ENCODE data around the gene PCDHGA10.
"Not testable (repeated sequence)": the region's sequence is repeated elsewhere in the genome, so short reads cannot be mapped to it uniquely, and the experiment has no call there.

The PCDHGA10 gene

DNA sequence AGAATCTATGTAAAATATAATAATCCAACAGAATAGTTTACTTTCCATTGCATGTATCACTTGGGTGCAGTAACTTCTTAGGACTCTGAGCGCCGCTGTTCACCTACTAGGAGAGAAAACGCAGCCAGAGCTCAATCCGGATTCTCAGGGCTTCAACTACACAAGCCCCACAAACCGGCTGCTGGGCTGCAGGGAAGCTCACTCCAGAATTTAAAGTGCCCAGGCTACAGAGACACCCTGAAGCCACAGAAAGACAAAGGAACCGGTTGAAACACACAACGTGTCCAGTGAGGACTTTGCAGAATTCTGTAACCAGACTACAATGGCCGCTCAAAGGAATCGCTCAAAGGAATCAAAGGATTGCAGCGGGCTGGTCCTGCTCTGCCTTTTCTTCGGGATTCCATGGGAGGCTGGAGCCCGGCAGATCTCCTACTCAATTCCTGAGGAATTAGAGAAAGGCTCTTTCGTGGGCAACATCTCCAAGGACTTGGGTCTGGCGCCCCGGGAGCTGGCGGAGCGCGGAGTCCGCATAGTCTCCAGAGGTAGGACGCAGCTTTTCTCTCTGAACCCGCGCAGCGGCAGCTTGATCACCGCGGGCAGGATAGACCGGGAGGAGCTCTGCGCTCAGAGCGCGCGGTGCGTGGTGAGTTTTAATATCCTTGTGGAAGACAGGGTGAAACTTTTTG is at the start of gene PCDHGA10:
Gene PCDHGA10 (plus strand): TSS at position 134 of the 686 bp plus-strand sequence. CDS start 189 bp downstream, at position 323.
- DNase-seq (ENCODE audit: low read depth in 2 of 2): no peak

DNA sequence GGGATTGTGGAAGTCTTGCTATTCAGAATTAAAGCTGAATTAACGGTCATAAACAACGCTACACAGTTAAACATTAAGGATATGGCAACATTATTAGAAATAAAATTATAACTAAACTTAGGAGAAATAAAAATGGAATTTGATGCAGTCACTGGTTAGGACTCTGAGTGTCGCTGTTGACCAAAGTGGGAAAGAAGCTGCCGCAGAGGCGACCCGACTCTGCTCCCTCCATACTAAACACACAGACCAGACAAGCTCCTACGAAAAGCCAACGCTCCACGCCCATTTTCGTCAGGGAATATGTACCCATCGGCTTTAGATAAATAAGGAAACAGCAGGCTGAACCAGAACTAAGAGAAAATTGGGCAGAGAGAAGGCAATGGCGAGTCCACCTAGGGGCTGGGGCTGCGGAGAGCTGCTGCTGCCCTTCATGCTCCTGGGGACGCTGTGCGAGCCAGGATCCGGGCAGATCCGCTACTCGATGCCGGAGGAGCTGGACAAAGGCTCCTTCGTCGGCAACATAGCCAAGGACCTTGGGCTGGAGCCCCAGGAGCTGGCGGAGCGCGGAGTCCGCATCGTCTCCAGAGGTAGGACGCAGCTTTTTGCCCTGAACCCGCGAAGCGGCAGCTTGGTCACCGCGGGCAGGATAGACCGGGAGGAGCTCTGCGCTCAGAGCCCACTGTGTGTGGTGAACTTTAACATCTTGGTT is 48.7 kb upstream of the PCDHGA10 start, which contains the start of gene PCDHGA5:
Gene PCDHGA5 (plus strand): TSS at position 211 of the 709 bp plus-strand sequence. CDS start 169 bp downstream, at position 380.
- DNase-seq (ENCODE audit: low read depth in 2 of 2): no peak

DNA sequence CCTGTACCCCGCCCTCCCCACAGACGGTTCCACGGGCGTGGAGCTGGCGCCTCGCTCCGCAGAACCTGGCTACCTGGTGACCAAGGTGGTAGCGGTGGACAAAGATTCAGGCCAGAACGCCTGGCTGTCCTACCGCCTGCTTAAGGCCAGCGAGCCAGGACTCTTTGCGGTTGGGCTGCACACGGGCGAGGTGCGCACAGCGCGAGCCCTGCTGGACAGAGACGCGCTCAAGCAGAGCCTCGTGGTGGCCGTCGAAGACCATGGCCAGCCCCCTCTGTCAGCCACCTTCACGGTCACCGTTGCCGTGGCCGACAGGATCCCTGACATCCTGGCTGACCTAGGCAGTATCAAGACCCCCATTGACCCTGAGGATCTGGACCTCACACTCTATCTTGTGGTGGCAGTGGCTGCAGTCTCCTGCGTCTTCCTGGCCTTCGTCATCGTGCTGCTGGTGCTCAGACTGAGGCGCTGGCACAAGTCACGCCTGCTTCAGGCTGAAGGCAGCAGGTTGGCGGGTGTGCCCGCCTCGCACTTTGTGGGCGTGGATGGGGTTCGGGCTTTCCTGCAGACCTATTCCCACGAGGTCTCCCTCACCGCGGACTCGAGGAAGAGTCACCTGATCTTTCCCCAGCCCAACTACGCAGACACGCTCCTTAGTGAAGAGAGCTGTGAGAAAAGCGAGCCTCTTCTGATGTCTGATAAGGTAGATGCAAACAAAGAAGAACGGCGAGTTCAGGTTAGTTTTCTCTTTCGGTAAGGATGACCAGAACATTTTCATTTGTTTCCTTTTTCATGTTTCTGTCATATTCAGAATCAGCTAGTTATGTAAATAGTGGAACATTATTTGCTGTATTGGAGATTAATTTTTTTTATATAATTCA is 46.5 kb upstream of the PCDHGA10 start:
- no peak for DNase-seq (ENCODE audit: low read depth in 2 of 2)

DNA sequence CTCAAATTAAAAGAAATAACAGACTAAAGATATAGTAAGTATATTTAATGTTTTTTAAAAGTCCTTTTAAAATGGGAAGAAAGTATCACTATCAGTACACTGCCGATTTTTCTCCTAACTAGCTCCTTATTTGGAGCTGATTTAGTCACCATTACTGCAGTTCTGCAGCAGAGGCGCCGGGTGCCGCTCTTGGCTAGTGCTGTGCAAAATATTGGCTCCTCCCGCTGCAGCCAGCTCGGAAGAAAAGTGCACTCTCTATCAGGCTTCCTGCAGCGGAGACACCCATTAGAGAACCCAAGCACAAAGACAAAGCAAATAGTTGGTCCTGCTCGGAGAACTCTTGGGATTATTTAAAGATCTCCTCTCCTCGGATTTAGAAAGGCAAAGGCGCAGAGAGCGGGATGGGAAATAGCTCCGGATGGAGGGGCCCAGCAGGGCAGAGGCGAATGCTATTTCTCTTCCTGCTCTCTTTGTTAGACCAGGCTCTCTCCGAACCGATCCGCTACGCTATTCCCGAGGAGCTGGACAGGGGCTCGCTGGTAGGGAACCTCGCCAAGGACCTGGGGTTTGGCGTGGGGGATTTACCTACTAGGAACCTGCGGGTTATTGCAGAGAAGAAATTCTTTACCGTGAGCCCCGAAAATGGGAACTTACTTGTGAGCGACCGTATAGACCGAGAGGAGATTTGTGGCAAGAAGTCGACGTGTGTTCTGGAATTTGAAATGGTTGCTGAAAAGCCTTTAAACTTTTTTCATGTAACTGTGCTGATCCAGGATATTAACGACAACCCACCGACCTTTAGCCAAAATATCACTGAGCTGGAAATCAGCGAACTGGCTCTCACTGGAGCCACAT is 42.6 kb upstream of the PCDHGA10 start, which contains the start of gene PCDHGB3:
Gene PCDHGB3 (plus strand): TSS at position 249 of the 855 bp plus-strand sequence. CDS start 153 bp downstream, at position 402.
- no peak for DNase-seq (ENCODE audit: low read depth in 2 of 2)

DNA sequence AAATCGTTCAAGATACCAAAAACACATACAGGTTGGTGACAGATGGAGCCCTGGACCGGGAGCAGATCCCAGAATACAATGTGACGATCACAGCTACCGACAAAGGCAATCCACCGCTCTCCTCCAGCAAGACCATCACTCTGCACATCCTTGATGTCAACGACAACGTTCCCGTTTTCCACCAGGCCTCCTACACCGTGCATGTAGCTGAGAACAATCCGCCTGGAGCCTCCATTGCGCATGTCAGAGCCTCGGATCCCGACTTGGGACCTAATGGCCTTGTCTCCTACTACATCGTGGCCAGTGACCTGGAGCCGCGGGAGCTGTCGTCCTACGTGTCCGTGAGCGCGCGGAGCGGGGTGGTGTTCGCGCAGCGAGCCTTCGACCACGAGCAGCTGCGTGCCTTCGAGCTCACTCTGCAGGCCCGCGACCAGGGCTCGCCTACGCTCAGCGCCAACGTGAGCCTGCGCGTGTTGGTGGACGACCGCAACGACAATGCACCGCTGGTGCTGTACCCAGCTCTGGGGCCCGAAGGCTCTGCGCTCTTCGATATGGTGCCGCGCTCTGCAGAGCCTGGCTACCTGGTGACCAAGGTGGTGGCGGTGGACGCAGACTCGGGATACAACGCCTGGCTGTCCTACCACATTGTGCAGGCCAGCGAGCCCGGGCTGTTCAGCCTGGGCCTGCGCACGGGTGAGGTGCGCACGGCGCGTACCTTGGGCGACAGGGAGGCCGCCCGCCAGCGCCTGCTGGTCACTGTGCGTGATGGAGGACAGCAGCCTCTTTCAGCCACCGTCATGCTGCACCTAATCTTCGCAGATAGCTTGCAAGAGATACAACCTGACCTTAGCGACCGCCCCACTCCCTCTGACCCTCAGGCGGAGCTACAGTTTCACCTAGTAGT is 41.0 kb upstream of the PCDHGA10 start:
- DNase-seq (ENCODE audit: low read depth in 2 of 2): no peak

DNA sequence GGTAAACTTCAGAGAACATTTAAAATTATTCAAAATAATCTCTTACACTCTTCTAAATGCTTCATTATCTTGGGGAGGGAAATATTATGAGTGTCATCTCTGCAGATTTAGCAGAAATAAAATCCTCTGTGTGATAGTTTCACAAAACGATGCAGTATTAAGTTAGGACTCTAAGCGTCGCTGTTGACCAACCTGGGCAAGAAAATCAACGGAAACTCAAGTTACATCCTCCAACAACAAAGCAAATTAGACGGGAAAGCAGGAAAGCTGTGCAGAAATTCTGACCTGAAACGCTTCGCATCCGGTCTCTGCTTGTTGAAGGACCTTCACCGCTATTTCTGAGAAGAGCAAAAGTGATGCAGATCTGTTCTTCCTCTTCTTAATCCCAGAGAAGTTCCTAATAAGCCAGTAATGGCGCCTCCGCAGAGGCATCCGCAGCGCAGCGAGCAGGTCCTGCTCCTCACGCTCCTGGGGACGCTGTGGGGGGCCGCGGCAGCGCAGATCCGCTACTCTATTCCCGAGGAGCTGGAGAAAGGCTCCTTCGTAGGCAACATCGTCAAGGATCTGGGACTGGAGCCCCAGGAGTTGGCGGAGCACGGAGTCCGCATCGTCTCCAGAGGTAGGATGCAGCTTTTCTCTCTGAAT is 39.0 kb upstream of the PCDHGA10 start, which contains the start of gene PCDHGA6:
Gene PCDHGA6 (plus strand): TSS at position 219 of the 645 bp plus-strand sequence. CDS start 193 bp downstream, at position 412.
- DNase-seq (ENCODE audit: low read depth in 2 of 2): no peak

DNA sequence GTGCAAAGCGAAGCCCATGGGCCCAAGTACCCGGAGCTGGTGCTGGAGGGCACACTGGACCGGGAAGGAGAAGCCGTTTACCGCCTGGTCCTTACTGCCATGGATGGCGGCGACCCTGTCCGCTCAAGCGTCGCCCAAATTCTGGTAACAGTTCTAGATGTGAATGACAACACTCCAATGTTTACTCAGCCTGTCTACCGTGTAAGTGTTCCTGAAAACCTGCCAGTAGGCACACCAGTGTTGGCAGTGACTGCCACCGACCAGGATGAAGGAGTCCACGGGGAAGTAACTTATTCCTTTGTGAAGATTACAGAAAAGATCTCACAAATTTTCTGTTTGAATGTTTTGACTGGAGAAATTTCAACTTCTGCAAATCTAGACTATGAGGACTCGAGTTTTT is 38.2 kb upstream of the PCDHGA10 start:
- no peak for DNase-seq (ENCODE audit: low read depth in 2 of 2)

DNA sequence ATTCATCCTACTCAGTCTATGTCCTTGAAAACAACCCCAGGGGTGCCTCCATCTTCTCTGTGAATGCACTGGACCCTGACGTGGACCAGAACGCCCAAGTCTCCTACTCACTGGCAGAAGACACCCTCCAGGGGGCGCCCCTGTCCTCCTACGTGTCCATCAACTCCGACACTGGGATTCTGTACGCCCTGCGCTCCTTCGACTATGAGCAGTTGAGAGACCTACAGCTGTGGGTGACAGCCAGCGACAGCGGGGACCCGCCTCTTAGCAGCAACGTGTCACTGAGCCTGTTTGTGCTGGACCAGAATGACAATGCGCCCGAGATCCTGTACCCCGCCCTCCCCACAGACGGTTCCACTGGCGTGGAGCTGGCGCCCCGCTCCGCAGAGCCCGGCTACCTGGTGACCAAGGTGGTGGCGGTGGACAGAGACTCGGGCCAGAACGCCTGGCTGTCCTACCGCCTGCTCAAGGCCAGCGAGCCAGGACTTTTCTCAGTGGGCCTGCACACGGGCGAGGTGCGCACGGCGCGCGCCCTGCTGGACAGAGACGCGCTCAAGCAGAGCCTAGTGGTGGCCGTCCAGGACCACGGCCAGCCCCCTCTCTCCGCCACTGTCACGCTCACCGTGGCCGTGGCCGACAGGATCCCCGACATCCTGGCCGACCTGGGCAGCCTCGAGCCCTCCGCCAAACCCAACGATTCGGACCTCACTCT is 37.2 kb upstream of the PCDHGA10 start:
- not testable (repeated sequence) for DNase-seq (ENCODE audit: low read depth in 2 of 2)

DNA sequence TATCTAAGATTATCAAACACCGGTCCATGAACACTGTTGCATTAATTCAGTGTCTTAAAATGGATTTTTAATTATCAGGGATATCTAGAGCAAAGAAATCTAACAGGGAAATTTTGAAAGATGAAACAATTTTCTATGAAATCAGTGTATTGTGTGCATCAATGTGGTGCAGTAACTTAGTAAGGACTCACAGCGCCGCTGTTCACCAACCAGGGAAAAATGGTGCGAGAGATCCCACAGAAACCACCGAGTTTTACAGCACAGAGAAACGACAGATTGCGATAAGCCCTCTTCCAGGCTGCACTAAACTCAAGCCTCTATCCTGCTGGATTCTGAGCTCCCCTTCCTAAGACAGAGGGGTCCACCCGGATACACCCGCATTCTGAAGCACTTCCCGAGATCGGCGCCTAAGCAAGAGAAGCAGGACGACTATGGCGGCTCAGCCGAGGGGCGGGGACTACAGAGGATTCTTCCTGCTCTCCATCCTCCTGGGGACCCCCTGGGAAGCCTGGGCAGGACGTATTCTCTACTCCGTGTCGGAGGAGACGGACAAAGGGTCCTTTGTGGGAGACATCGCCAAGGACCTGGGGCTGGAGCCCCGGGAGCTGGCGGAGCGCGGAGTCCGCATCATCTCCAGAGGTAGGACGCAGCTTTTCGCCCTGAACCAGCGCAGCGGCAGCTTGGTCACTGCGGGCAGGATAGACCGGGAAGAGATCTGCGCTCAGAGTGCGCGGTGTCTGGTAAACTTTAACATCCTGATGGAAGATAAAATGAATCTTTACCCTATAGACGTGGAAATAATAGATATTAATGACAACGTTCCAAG is 30.1 kb upstream of the PCDHGA10 start, which contains the start of gene PCDHGA7:
Gene PCDHGA7 (plus strand): TSS at position 274 of the 826 bp plus-strand sequence. CDS start 158 bp downstream, at position 432.
- DNase-seq (ENCODE audit: low read depth in 2 of 2): no peak

DNA sequence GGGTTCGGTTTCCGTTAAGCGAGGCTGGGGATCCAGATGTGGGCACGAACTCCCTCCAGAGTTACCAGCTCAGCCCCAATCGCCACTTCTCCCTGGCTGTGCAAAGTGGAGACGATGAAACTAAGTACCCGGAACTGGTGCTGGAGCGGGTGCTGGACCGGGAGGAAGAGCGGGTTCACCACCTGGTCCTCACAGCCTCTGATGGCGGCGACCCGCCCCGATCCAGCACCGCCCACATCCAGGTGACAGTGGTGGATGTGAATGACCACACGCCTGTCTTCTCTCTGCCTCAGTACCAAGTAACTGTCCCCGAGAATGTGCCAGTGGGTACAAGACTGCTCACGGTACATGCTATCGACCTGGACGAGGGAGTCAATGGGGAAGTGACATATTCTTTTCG is 29.4 kb upstream of the PCDHGA10 start:
- no peak for DNase-seq (ENCODE audit: low read depth in 2 of 2)

DNA sequence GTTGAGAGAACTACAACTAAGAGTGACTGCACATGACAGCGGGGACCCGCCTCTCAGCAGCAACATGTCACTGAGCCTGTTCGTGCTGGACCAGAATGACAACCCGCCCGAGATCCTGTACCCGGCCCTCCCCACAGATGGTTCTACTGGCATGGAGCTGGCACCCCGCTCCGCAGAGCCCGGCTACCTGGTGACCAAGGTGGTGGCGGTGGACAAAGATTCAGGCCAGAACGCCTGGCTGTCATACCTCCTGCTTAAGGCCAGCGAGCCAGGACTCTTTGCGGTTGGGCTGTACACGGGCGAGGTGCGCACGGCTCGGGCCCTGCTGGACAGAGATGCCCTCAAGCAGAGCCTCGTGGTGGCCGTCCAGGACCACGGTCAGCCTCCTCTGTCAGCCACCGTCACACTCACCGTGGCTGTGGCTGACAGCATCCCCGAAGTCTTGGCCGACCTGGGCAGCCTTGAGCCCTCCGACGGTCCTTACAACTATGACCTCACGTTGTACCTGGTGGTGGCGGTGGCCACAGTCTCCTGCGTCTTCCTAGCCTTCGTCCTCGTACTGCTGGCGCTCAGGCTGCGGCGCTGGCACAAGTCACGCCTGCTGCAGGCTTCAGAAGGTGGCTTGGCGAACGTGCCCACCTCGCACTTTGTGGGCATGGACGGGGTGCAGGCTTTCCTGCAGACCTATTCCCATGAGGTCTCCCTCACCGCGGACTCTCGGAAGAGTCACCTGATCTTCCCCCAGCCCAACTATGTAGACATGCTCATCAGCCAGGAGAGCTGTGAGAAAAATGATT is 28.1 kb upstream of the PCDHGA10 start:
- no peak for DNase-seq (ENCODE audit: low read depth in 2 of 2)

DNA sequence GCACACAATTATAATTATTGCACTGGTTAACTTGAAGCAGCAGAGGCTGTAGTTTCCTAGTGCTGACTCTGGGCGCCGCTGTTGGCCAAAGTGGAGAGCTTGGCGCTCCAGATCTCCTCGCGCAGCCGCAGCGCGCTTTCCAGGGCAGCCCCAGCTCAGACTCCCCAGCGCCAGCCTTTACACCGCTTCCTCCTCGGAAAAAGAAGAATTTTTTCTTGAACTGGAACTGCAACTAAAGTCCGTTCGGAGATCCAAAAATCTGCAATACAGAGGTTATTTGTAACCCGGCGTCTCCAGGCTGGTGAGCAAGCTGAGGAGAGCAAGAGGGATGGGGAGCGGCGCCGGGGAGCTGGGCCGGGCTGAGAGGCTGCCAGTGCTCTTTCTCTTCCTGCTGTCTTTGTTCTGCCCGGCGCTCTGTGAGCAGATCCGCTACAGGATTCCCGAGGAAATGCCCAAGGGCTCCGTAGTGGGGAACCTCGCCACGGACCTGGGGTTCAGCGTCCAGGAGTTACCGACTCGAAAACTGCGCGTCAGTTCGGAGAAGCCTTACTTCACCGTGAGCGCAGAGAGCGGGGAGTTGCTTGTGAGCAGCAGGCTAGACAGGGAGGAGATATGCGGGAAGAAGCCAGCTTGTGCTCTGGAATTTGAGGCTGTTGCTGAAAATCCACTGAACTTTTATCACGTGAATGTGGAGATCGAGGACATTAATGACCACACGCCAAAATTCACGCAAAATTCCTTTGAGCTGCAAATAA is 25.1 kb upstream of the PCDHGA10 start, which contains the start of gene PCDHGB4:
Gene PCDHGB4 (plus strand): TSS at position 142 of the 755 bp plus-strand sequence. CDS start 187 bp downstream, at position 329.
- DNase-seq (ENCODE audit: low read depth in 2 of 2): not testable (repeated sequence)

DNA sequence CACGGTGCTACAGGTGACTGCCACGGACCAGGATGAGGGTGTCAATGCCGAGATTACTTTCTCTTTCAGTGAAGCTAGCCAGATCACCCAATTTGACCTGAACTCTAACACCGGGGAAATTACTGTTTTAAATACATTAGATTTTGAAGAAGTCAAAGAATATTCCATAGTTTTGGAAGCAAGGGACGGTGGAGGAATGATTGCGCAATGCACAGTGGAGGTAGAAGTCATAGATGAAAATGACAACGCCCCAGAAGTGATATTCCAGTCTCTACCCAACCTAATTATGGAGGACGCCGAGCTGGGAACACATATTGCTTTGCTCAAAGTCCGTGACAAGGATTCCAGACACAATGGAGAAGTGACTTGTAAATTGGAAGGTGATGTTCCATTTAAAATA is 24.1 kb upstream of the PCDHGA10 start:
- no peak for DNase-seq (ENCODE audit: low read depth in 2 of 2)

DNA sequence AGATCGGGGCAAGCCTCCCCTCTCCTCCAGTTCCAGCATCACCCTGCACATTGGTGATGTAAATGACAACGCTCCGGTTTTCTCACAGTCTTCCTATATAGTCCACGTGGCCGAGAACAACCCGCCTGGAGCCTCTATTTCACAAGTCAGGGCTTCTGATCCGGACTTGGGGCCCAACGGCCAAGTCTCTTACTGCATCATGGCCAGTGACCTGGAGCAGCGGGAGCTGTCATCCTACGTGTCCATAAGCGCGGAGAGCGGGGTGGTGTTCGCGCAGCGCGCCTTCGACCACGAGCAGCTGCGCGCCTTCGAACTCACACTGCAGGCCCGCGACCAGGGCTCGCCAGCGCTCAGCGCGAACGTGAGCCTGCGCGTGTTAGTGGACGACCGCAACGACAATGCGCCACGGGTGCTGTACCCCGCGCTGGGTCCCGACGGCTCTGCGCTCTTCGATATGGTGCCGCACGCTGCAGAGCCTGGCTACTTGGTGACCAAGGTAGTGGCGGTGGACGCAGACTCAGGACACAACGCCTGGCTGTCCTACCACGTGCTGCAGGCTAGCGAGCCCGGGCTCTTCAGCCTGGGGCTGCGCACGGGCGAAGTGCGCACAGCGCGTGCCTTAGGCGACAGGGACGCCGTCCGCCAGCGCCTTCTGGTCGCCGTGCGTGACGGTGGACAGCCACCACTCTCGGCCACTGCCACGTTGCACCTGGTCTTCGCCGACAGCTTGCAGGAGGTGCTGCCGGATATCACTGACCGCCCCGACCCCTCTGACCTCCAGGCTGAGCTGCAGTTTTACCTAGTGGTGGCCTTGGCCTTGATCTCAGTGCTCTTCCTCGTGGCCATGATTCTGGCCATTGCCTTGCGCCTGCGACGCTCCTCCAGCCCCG is 23.4 kb upstream of the PCDHGA10 start:
- no peak for DNase-seq (ENCODE audit: low read depth in 2 of 2)

Measured in stimulated activated CD8-positive, alpha-beta memory T cell treated with anti-CD3 and anti-CD28 coated beads, Interleukin-7, amount 100 ng/mL, for 1 hour (primary cell).